GM19043 (cell line): ENCODE results near the gene PRICKLE2.

Source experiments
- ATAC-seq: cut with Tn5 transposase; IDR thresholded peaks from one replicate; pipeline ENCODE4 v1.9.1; 2021; ENCODE audit warnings: low read depth; ENCODE audit not compliant: unreplicated experiment

PRICKLE2 gene

GRCh38 chr3:64195789-64196188 is 29.5 kb downstream of the PRICKLE2 start:
- ATAC-seq, result no peak

GRCh38 chr3:64191822-64192221 is 33.4 kb downstream of the PRICKLE2 start:
- ATAC-seq, result no peak

GRCh38 chr3:64190517-64191515 is 34.5 kb downstream of the PRICKLE2 start:
- no peak for ATAC-seq

- no peak for ATAC-seq
Measured at GRCh38 chr3:64188810-64189560, 36.3 kb downstream of the PRICKLE2 start.

- ATAC-seq, result no peak
Measured at GRCh38 chr3:64187065-64187959, 38.0 kb downstream of the PRICKLE2 start.

GRCh38 chr3:64186667-64187064 is 38.6 kb downstream of the PRICKLE2 start:
- ATAC-seq, result no peak

GRCh38 chr3:64185436-64185835 is 39.8 kb downstream of the PRICKLE2 start:
- ATAC-seq, result no peak

GRCh38 chr3:64184621-64185020 is 40.6 kb downstream of the PRICKLE2 start:
- ATAC-seq, result no peak

- no peak for ATAC-seq
Measured at GRCh38 chr3:64179860-64180259, 45.4 kb downstream of the PRICKLE2 start.

GRCh38 chr3:64179249-64179648 is 46.0 kb downstream of the PRICKLE2 start:
- no peak for ATAC-seq

- no peak for ATAC-seq
Measured at GRCh38 chr3:64178419-64178818, 46.8 kb downstream of the PRICKLE2 start.

GRCh38 chr3:64176461-64176996 is 48.7 kb downstream of the PRICKLE2 start:
- no peak for ATAC-seq

GRCh38 chr3:64174328-64174727 is 50.9 kb downstream of the PRICKLE2 start:
- no peak for ATAC-seq

GRCh38 chr3:64173563-64173962 is 51.7 kb downstream of the PRICKLE2 start:
- ATAC-seq, result no peak

- ATAC-seq, result no peak
Measured at GRCh38 chr3:64170270-64170669, 55.0 kb downstream of the PRICKLE2 start.

GRCh38 chr3:64167868-64168267 is 57.4 kb downstream of the PRICKLE2 start:
- ATAC-seq, result no peak

GRCh38 chr3:64167351-64167750 is 57.9 kb downstream of the PRICKLE2 start:
- ATAC-seq, result no peak

GRCh38 chr3:64166584-64167162 is 58.6 kb downstream of the PRICKLE2 start:
- no peak for ATAC-seq

GRCh38 chr3:64164349-64164748 is 60.9 kb downstream of the PRICKLE2 start:
- no peak for ATAC-seq

- ATAC-seq, result no peak
Measured at GRCh38 chr3:64163755-64164148, 61.5 kb downstream of the PRICKLE2 start.
